ENCODE measurements around the gene EPB41L4B.

- TF ChIP-seq CTCF (tag by site-specific recombination; IDR thresholded peaks at IDR 0.05) (0 out of 2 replicates have a peak, but pooled peaks have one; percentile 9), ZNF561 (tag by site-specific recombination; IDR thresholded peaks at IDR 0.05; ENCODE audit: borderline replicate concordance) (no peak), ZNF311 (tag by site-specific recombination; IDR thresholded peaks at IDR 0.05; ENCODE audit: borderline replicate concordance) (no peak), ZSCAN18 (tag by site-specific recombination; IDR thresholded peaks at IDR 0.05) (no peak), ZNF350 (tag by site-specific recombination; IDR thresholded peaks at IDR 0.05) (no peak), MZF1 (tag by site-specific recombination; IDR thresholded peaks at IDR 0.05; ENCODE audit: borderline replicate concordance) (no peak), MEIS1 (CRISPR knock-in tag; IDR thresholded peaks at IDR 0.05; ENCODE audit: borderline replicate concordance) (no peak), ZNF549 (tag by site-specific recombination; IDR thresholded peaks at IDR 0.05) (no peak), ZNF324 (tag by site-specific recombination; IDR thresholded peaks at IDR 0.05) (no peak), ZNF366 (tag by site-specific recombination; conservative IDR thresholded peaks at IDR 0.05) (no peak), ZNF391 (tag by site-specific recombination; IDR thresholded peaks at IDR 0.05; ENCODE audit: borderline replicate concordance, low read depth) (no peak), ZNF274 (IDR thresholded peaks at IDR 0.05; ENCODE audit: low read length) (no peak), ZNF274 (tag by site-specific recombination; IDR thresholded peaks at IDR 0.05; ENCODE audit: borderline replicate concordance) (no peak)
Measured at GRCh38 chr9:109182940-109183798, 137.7 kb downstream of the EPB41L4B start.

All from HEK293 (cell line).